GM12878 (cell line): Measurements from ENCODE around the gene TMEM272.

Experiments
- EED ChIP-seq: sonication (generic); IDR thresholded peaks from 2 replicates; pipeline ENCODE4 v1.6.1; 2016; ENCODE audit warnings: antibody characterized with exemption, low read depth
- EZH2 ChIP-seq: IDR thresholded peaks from 2 replicates; pipeline ENCODE4 v1.6.1; 2012; ENCODE audit warnings: low read depth, mild to moderate bottlenecking, control low read depth, inconsistent platforms, low read length, borderline replicate concordance; ENCODE audit not compliant: control insufficient read depth
- MTA3 ChIP-seq: IDR thresholded peaks from 2 replicates; pipeline ENCODE4 v1.6.1; 2012; ENCODE audit warnings: low read length, inconsistent platforms, borderline replicate concordance
- POLR2A ChIP-seq: IDR thresholded peaks from 2 replicates; pipeline ENCODE4 v1.6.1; 2011; ENCODE audit warnings: low read depth, mild to moderate bottlenecking, low read length
- POLR2AphosphoS5 ChIP-seq: IDR thresholded peaks from 2 replicates; pipeline ENCODE4 v1.6.1; 2011; ENCODE audit warnings: mild to moderate bottlenecking, low read length, inconsistent platforms
- SMARCA5 ChIP-seq: fragments of 450-650 bp; IDR thresholded peaks from 2 replicates; pipeline ENCODE4 v1.6.1; 2017; ENCODE audit warnings: mild to moderate bottlenecking
- SP1 ChIP-seq: IDR thresholded peaks from one replicate; pipeline ENCODE4 v1.6.1; 2011; ENCODE audit warnings: low read depth, low read length
- TAF1 ChIP-seq: IDR thresholded peaks from 2 replicates; pipeline ENCODE4 v1.6.1; 2011; ENCODE audit warnings: mild to moderate bottlenecking, low read depth, low read length, borderline replicate concordance
- ZNF622 ChIP-seq: fragments of 450-650 bp; IDR thresholded peaks from 2 replicates; pipeline ENCODE4 v1.6.1; 2017; ENCODE audit warnings: mild to moderate bottlenecking, inconsistent platforms
- TF ChIP-seq, protein P1 (sequence below), 3 experiments: IDR thresholded peaks in 2 of 3; conservative IDR thresholded peaks in 1 of 3; 2 replicates each; pipeline ENCODE4 v1.5.1; 2011; ENCODE audit warnings: low read depth in 3 of 3, low read length in 3 of 3, mild to moderate bottlenecking in 3 of 3, control low read depth in 2 of 3, moderate library complexity in 2 of 3, inconsistent platforms in 1 of 3, mixed read lengths in 1 of 3; ENCODE audit not compliant: control insufficient read depth in 2 of 3, insufficient read depth in 1 of 3; ENCODE audit errors: extremely low read depth in 1 of 3
- TF ChIP-seq, protein P2 (sequence below): IDR thresholded peaks from 2 replicates; pipeline ENCODE4 v1.6.1; 2012; ENCODE audit warnings: low read length, inconsistent platforms
- TF ChIP-seq, protein P3 (sequence below): IDR thresholded peaks from 2 replicates; pipeline ENCODE4 v1.6.1; 2012; ENCODE audit warnings: low read depth, low read length, improper control_type of control experiment

DNA sequence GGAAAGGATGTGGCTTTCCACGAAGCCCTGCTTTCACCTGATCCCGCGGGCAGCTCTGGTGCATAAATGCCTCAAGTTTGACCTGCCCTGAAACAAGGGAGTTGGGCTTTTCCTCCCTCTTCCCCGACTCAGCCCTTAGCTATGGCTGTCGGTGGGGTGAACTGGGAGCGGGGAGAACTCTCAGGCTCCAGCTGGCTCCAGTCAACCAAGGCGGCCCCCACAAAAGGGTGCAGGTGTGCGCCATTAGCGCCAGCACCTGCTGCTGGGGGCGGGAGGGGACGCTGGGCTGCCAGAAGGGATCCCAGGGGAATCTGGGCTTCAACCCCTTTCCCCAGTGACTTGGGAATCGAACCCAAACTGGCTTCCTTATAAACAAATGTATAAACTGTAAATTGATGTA lies 33.9 kb downstream of the TMEM272 start:
- TF ChIP-seq, protein P1, sequence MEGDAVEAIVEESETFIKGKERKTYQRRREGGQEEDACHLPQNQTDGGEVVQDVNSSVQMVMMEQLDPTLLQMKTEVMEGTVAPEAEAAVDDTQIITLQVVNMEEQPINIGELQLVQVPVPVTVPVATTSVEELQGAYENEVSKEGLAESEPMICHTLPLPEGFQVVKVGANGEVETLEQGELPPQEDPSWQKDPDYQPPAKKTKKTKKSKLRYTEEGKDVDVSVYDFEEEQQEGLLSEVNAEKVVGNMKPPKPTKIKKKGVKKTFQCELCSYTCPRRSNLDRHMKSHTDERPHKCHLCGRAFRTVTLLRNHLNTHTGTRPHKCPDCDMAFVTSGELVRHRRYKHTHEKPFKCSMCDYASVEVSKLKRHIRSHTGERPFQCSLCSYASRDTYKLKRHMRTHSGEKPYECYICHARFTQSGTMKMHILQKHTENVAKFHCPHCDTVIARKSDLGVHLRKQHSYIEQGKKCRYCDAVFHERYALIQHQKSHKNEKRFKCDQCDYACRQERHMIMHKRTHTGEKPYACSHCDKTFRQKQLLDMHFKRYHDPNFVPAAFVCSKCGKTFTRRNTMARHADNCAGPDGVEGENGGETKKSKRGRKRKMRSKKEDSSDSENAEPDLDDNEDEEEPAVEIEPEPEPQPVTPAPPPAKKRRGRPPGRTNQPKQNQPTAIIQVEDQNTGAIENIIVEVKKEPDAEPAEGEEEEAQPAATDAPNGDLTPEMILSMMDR (IDR thresholded peaks at IDR 0.05 in 2 of 3, conservative IDR thresholded peaks at IDR 0.05 in 1 of 3; ENCODE audit: control insufficient read depth in 2 of 3, extremely low read depth in 1 of 3, insufficient read depth in 1 of 3, low read depth in 3 of 3, low read length in 3 of 3) = no peak
- no peak for TF ChIP-seq POLR2A
- TF ChIP-seq ZNF622 = no peak
- TF ChIP-seq EZH2 = no peak
- no peak for TF ChIP-seq EED
- TF ChIP-seq, protein P2, sequence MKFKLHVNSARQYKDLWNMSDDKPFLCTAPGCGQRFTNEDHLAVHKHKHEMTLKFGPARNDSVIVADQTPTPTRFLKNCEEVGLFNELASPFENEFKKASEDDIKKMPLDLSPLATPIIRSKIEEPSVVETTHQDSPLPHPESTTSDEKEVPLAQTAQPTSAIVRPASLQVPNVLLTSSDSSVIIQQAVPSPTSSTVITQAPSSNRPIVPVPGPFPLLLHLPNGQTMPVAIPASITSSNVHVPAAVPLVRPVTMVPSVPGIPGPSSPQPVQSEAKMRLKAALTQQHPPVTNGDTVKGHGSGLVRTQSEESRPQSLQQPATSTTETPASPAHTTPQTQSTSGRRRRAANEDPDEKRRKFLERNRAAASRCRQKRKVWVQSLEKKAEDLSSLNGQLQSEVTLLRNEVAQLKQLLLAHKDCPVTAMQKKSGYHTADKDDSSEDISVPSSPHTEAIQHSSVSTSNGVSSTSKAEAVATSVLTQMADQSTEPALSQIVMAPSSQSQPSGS = no peak
- no peak for TF ChIP-seq SMARCA5
- TF ChIP-seq TAF1 = no peak
- TF ChIP-seq POLR2AphosphoS5 = no peak
- TF ChIP-seq, protein P3, sequence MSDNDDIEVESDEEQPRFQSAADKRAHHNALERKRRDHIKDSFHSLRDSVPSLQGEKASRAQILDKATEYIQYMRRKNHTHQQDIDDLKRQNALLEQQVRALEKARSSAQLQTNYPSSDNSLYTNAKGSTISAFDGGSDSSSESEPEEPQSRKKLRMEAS = no peak
- TF ChIP-seq MTA3 = no peak
- no peak for TF ChIP-seq SP1
